Measurements from ENCODE around the gene KIAA0753. TPM values are rescaled to one million over a fixed set of nuclear protein-coding genes. Genes with fewer than 3 reads are reported as not detected.

KIAA0753 gene
- polyA plus RNA-seq, 1 of the 3 experiments (the other 2 are of a cell fraction): 7.2 TPM

- Histone ChIP-seq H3K9me2 (no peaks in the 10 kb centered on the region), H3F3A (replicated peaks; ENCODE audit: insufficient read depth) (peaks cover 30% of the 10 kb centered on the region), H3K4me2 (peak overlapping the region; percentile 87), H3K9ac (0 out of 2 replicates have a peak overlapping the region, but pooled peaks have one; percentile 87), H4K20me1 (ENCODE audit: insufficient read depth) (peaks cover 3% of the 10 kb centered on the region; the same call in 1 of the 2 replicates), H3K79me2 (ENCODE audit: insufficient read depth) (peaks cover 76% of the 10 kb centered on the region), H3K4me1 (ENCODE audit: control insufficient read depth in 1 of 2, insufficient read depth in 2 of 2, low read depth in 1 of 2, low read length in 1 of 2) (peaks cover 9 to 14% of the 10 kb centered on the region in 2 experiments; a peak in 2 of 4 replicates), H3K4me3 (ENCODE audit: low read depth in 2 of 2, low read length in 1 of 2) (no peak overlapping the region; a peak in 1 of 4 replicates), H3K36me3 (replicated peaks in 1 of 2; ENCODE audit: control insufficient read depth in 1 of 2, insufficient read depth in 2 of 2, low read length in 1 of 2) (peaks cover 48% of the 10 kb centered on the region in 2 experiments), H3K27me3 (ENCODE audit: insufficient read depth) (no peaks in the 10 kb centered on the region), H2AFZ (ENCODE audit: low read depth) (no peak overlapping the region), H3K9me3 (no peaks in the 10 kb centered on the region), H3K27ac (ENCODE audit: low read depth in 2 of 2, low read length in 1 of 2) (peak overlapping the region; percentile 6 to 90; a peak in 2 of 4 replicates)
- DNase-seq: no peak
- ChIA-PET POLR2A (interaction anchor here (0.8 kb wide), 1 partner anchor 390 kb away, joined by 3 read pairs; no protein-coding TSS in a partner anchor), CTCF (interaction anchor here (1.6 to 2.0 kb wide), 2 partner anchors 9 to 24 kb away, joined by 4 read pairs; partner anchors contain the start of genes C17orf100 and MED31)
- WGBS (ENCODE audit: low lambda C conversion rate): 74% methylated on average over 2 of the region's 2 CpGs
- TF ChIP-seq TAF1 (IDR thresholded peaks at IDR 0.05; ENCODE audit: borderline replicate concordance, low read depth, low read length): no peak
- no peak for TF ChIP-seq CHD2 (IDR thresholded peaks at IDR 0.05; ENCODE audit: low read length, partially characterized antibody)
- TF ChIP-seq USF2 (IDR thresholded peaks at IDR 0.05; ENCODE audit: borderline replicate concordance, low read depth, low read length): no peak
- no peak for TF ChIP-seq POLR2AphosphoS5 (IDR thresholded peaks at IDR 0.05; ENCODE audit: low read depth, low read length)
- no peak for TF ChIP-seq ELF1 (IDR thresholded peaks at IDR 0.05)
- TF ChIP-seq RXRA (IDR thresholded peaks at IDR 0.05; ENCODE audit: borderline replicate concordance, low read depth): no peak
These were observed 2.1 kb upstream of the KIAA0753 start for GRCh38 chr17:6642592-6642991.

GRCh38 chr17:6641247-6641863, 844 bp upstream of the KIAA0753 start:
- H3K4me2 ChIP-seq: peak overlapping the region; percentile 87
- CTCF ChIA-PET: interaction anchor here (1.1 to 2.0 kb wide), 3 partner anchors 9 to 25 kb away, joined by 4 read pairs; partner anchors contain the start of genes C17orf100 and MED31
- peaks cover 26% of the 10 kb centered on the region for H3F3A ChIP-seq (replicated peaks; ENCODE audit: insufficient read depth)
- peak overlapping the region; percentile 94 for H2AFZ ChIP-seq (ENCODE audit: low read depth)
- H3K27me3 ChIP-seq (ENCODE audit: insufficient read depth): no peaks in the 10 kb centered on the region
- peaks cover 68% of the 10 kb centered on the region for H3K79me2 ChIP-seq (ENCODE audit: insufficient read depth)
- POLR2A ChIA-PET: interaction anchor here (0.6 kb wide), 1 partner anchor 146 kb away, joined by 3 read pairs; no protein-coding TSS in a partner anchor
- peak overlapping the region; percentile 89 to 93 for H3K4me3 ChIP-seq (ENCODE audit: low read depth in 2 of 2, low read length in 1 of 2)
- H3K27ac ChIP-seq (ENCODE audit: low read depth in 2 of 2, low read length in 1 of 2): peak overlapping the region; percentile 90 to 100
- peaks cover 3% of the 10 kb centered on the region; the same call in 1 of the 2 replicates for H4K20me1 ChIP-seq (ENCODE audit: insufficient read depth)
- no peaks in the 10 kb centered on the region for H3K9me2 ChIP-seq
- WGBS (ENCODE audit: low lambda C conversion rate): 4% methylated on average over 16 of the region's 20 CpGs
- no peak for DNase-seq
- peak; percentile 17; the same call in 1 of the 2 replicates for TF ChIP-seq MXI1 (IDR thresholded peaks at IDR 0.05; ENCODE audit: low read depth, low read length)
- no peak for TF ChIP-seq MEF2A (IDR thresholded peaks at IDR 0.05; ENCODE audit: borderline replicate concordance, low read depth)
- peaks cover 38 to 41% of the 10 kb centered on the region in 2 experiments for H3K36me3 ChIP-seq (replicated peaks in 1 of 2; ENCODE audit: control insufficient read depth in 1 of 2, insufficient read depth in 2 of 2, low read length in 1 of 2)
- H3K4me1 ChIP-seq (ENCODE audit: control insufficient read depth in 1 of 2, insufficient read depth in 2 of 2, low read depth in 1 of 2, low read length in 1 of 2): peaks cover 9 to 14% of the 10 kb centered on the region in 2 experiments; a peak in 2 of 4 replicates
- peak overlapping the region; percentile 87 for H3K9ac ChIP-seq
- no peaks in the 10 kb centered on the region for H3K9me3 ChIP-seq

Data from SK-N-SH (cell line).